Measurements from ENCODE around the gene SMR3A. TPM values are rescaled to one million over a fixed set of nuclear protein-coding genes. Genes with fewer than 3 reads are reported as not detected.

SMR3A gene
- total RNA-seq, 1 donor from 2014 or later, result not detected

DNA sequence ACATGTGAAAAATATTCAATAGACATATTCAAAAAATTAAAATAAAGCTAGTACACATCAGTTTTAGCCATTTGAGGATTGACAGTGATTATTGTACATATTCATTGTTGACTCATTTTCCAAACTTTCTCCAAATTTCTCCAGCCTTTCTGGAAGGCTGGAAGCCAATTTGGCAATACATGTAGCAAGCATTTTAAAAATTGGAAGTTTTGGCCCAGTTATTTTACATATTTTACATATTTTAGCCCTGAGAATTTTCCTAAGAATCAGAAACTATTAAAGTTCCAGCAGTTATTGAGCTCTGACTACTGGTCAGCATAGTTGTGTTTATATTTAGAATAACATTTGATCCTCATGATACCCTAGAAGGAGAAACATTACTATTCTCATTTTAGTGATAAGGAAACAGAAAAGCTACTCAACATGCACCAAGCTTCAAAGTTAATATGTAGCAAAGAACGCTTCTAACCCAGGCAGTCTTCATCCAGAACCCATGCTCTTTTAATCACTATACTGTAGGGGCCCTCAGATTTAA, 22.6 kb upstream of the SMR3A start:
- Histone ChIP-seq H3K27me3 (ENCODE audit: control insufficient read depth, insufficient read depth, low read length) (no peaks in the 10 kb centered on the region), H3K36me3 (ENCODE audit: control insufficient read depth, insufficient read depth, low read length) (no peaks in the 10 kb centered on the region), H3K4me3 (ENCODE audit: low read depth, low read length) (no peak overlapping the region)
- TF ChIP-seq, protein P1, sequence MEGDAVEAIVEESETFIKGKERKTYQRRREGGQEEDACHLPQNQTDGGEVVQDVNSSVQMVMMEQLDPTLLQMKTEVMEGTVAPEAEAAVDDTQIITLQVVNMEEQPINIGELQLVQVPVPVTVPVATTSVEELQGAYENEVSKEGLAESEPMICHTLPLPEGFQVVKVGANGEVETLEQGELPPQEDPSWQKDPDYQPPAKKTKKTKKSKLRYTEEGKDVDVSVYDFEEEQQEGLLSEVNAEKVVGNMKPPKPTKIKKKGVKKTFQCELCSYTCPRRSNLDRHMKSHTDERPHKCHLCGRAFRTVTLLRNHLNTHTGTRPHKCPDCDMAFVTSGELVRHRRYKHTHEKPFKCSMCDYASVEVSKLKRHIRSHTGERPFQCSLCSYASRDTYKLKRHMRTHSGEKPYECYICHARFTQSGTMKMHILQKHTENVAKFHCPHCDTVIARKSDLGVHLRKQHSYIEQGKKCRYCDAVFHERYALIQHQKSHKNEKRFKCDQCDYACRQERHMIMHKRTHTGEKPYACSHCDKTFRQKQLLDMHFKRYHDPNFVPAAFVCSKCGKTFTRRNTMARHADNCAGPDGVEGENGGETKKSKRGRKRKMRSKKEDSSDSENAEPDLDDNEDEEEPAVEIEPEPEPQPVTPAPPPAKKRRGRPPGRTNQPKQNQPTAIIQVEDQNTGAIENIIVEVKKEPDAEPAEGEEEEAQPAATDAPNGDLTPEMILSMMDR (IDR thresholded peaks at IDR 0.05; ENCODE audit: insufficient read depth, low read length, poor library complexity, severe bottlenecking), result no peak
- DNase-seq (ENCODE audit: low read depth), result no peak

DNA sequence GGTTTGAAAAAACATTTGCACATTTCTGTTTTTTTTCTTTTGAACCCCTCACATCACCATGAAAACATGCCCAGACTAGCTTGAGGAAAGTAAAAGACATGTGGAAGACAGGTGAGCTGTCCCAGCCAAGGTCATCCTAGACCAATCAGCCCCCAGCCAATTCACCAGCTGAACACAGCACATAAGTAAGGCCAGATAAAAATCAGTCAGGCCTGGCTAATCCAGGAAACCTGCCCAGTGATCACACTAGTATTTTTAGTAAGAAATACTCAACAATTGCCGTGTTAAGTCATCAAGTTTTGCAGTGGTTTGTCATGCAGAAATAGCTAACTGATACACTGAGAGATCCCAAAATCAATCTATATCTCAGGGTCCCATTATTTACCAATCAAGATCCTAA, 4.4 kb upstream of the SMR3A start:
- Histone ChIP-seq H3K36me3 (ENCODE audit: control insufficient read depth, insufficient read depth, low read length) (no peaks in the 10 kb centered on the region), H3K27me3 (ENCODE audit: control insufficient read depth, insufficient read depth, low read length) (no peaks in the 10 kb centered on the region), H3K4me3 (ENCODE audit: low read depth, low read length) (no peak overlapping the region)
- no peak for DNase-seq (ENCODE audit: low read depth)
- TF ChIP-seq, protein P1 (IDR thresholded peaks at IDR 0.05; ENCODE audit: insufficient read depth, low read length, poor library complexity, severe bottlenecking), result no peak

DNA sequence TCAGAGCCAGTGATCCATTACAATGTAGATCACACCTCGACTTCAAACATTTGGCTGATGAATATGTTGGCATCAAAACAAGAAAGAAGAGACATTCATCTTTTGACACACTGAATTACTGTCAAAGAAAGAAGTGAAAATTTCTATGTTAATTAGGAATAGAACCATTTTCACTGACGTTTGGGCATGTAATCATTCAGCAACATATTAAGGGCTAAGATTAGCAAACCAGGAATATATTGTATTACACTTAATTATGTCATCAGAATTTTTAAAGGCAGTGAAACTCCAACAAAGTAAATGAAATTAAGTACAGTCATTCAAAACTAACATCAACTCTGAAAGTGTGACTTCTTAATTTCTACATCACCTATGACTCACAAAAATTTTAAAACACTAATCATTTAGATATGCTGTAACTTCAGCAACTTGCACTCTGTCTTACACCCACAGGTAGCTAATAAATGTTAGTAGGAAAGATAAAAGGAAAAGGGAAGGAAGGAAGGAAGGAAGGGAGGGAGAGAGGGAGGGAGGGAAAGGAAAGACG, 1.4 kb upstream of the SMR3A start:
- DNase-seq (ENCODE audit: low read depth), result no peak
- H3K27me3 ChIP-seq (ENCODE audit: control insufficient read depth, insufficient read depth, low read length), result no peaks in the 10 kb centered on the region
- H3K4me3 ChIP-seq (ENCODE audit: low read depth, low read length), result no peak overlapping the region
- no peaks in the 10 kb centered on the region for H3K36me3 ChIP-seq (ENCODE audit: control insufficient read depth, insufficient read depth, low read length)
- TF ChIP-seq, protein P1 (IDR thresholded peaks at IDR 0.05; ENCODE audit: insufficient read depth, low read length, poor library complexity, severe bottlenecking), result no peak

DNA sequence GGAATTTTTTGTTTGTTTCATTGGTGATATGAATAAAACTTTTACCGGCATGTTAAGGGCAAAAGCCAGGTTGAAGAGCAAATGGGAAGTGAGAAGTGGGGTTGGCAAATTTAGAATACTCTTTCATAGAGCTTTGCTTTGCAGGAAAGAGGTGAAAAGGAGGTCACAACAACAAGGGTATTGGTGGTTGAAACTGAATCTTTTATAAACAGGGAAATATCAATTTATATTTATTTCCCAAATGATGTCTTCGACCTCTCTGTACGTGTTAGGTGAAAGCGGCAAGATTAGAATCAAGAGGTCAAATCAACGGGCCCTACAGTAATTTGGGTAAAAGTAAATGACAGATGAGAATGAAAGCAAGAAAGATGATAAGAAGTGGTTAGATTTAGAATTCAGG, 3.4 kb downstream of the SMR3A start:
- Histone ChIP-seq H3K27me3 (ENCODE audit: control insufficient read depth, insufficient read depth, low read length) (no peaks in the 10 kb centered on the region), H3K36me3 (ENCODE audit: control insufficient read depth, insufficient read depth, low read length) (no peaks in the 10 kb centered on the region), H3K4me3 (ENCODE audit: low read depth, low read length) (no peak overlapping the region)
- TF ChIP-seq, protein P1 (IDR thresholded peaks at IDR 0.05; ENCODE audit: insufficient read depth, low read length, poor library complexity, severe bottlenecking), result no peak
- DNase-seq (ENCODE audit: low read depth), result no peak

DNA sequence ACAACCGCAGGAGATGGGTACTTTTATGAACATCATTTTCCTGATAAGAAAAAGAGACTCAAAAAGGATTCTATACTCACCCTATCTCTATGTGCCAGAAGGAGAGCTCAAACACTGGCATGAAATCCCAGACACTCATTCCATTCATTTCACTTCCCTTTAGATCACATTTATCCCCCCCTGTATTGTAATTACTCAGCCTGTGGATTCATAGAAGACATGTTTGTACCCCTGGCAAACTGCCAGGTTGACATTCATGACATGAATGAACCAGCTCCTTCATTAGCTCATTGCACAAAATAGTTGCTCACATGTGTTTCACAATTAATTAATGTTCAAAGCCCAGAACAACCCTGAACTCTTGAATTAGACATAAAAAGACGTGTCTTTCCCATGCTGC, 4.9 kb downstream of the SMR3A start:
- DNase-seq (ENCODE audit: low read depth), result no peak
- no peaks in the 10 kb centered on the region for H3K27me3 ChIP-seq (ENCODE audit: control insufficient read depth, insufficient read depth, low read length)
- H3K4me3 ChIP-seq (ENCODE audit: low read depth, low read length), result no peak overlapping the region
- H3K36me3 ChIP-seq (ENCODE audit: control insufficient read depth, insufficient read depth, low read length), result no peaks in the 10 kb centered on the region
- TF ChIP-seq, protein P1 (IDR thresholded peaks at IDR 0.05; ENCODE audit: insufficient read depth, low read length, poor library complexity, severe bottlenecking), result no peak

DNA sequence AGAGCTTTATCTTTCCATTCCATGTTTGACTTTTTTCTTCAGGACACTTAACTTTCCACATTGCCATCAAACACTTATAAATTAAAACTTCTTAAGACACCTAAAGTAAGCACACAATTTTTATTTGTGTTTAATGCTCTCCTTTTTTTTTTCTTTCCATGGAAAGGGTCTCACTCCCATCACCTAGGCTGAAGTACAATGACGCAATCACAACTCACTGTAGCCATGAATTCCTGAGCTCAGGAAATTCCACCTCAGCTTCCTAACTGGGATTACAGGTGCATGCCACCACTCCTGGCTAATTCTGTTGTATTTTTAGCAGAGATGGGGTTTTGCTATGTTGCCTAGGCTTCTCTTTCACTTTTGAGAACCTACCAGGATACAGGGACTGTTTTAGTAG, 7.3 kb downstream of the SMR3A start:
- DNase-seq (ENCODE audit: low read depth), result no peak
- TF ChIP-seq, protein P1 (IDR thresholded peaks at IDR 0.05; ENCODE audit: insufficient read depth, low read length, poor library complexity, severe bottlenecking), result no peak
- Histone ChIP-seq H3K36me3 (ENCODE audit: control insufficient read depth, insufficient read depth, low read length) (no peaks in the 10 kb centered on the region), H3K27me3 (ENCODE audit: control insufficient read depth, insufficient read depth, low read length) (no peaks in the 10 kb centered on the region), H3K4me3 (ENCODE audit: low read depth, low read length) (no peak overlapping the region)
